ENCODE measurements around the gene COL5A2. TPM values are rescaled to one million over a fixed set of nuclear protein-coding genes. Genes with fewer than 3 reads are reported as not detected.

The COL5A2 gene
- total RNA-seq, 1 donor from 2014 or later, result 0.13 TPM

- no peak overlapping the region for H3K27ac Mint-ChIP-seq
- DNase-seq (no peak), ATAC-seq (ENCODE audit: low read depth) (no peak)
- no peaks in the 10 kb centered on the region for H3K9me3 Mint-ChIP-seq
- H3K4me3 Mint-ChIP-seq, result no peak overlapping the region
- intact Hi-C loops (cut with micrococcal nuclease), result no loop called here
- no peaks in the 10 kb centered on the region for H3K4me1 Mint-ChIP-seq
- CTCF ChIA-PET, result no interaction called here
- H3K36me3 Mint-ChIP-seq (ENCODE audit: low read depth), result no peaks in the 10 kb centered on the region
- TF ChIP-seq CTCF (IDR thresholded peaks at IDR 0.05), result no peak
- POLR2A ChIA-PET, result no interaction called here
- no peaks in the 10 kb centered on the region for H3K27me3 Mint-ChIP-seq
Observed at GRCh38 chr2:189134485-189134884, 45.1 kb downstream of the COL5A2 start.

GRCh38 chr2:189131991-189132390, 47.6 kb downstream of the COL5A2 start:
- no peaks in the 10 kb centered on the region for H3K4me1 Mint-ChIP-seq
- no peaks in the 10 kb centered on the region for H3K27me3 Mint-ChIP-seq
- ChIA-PET CTCF (no interaction called here), POLR2A (no interaction called here)
- H3K36me3 Mint-ChIP-seq (ENCODE audit: low read depth), result no peaks in the 10 kb centered on the region
- H3K27ac Mint-ChIP-seq, result no peak overlapping the region
- intact Hi-C loops (cut with micrococcal nuclease), result no loop called here
- ATAC-seq (ENCODE audit: low read depth) (no peak), DNase-seq (no peak)
- no peak for TF ChIP-seq CTCF (IDR thresholded peaks at IDR 0.05)
- no peaks in the 10 kb centered on the region for H3K9me3 Mint-ChIP-seq
- no peak overlapping the region for H3K4me3 Mint-ChIP-seq

GRCh38 chr2:189129971-189130370, 49.6 kb downstream of the COL5A2 start:
- Mint-ChIP-seq H3K4me1 (no peaks in the 10 kb centered on the region), H3K27ac (no peak overlapping the region), H3K27me3 (no peaks in the 10 kb centered on the region), H3K4me3 (no peak overlapping the region), H3K36me3 (ENCODE audit: low read depth) (no peaks in the 10 kb centered on the region), H3K9me3 (no peaks in the 10 kb centered on the region)
- no peak for TF ChIP-seq CTCF (IDR thresholded peaks at IDR 0.05)
- no peak for DNase-seq
- ChIA-PET POLR2A (no interaction called here), CTCF (no interaction called here)
- ATAC-seq (ENCODE audit: low read depth), result no peak
- intact Hi-C loops (cut with micrococcal nuclease), result no loop called here

- ATAC-seq (ENCODE audit: low read depth), result no peak
- H3K9me3 Mint-ChIP-seq, result no peaks in the 10 kb centered on the region
- no peaks in the 10 kb centered on the region for H3K27me3 Mint-ChIP-seq
- intact Hi-C loops (cut with micrococcal nuclease), result no loop called here
- TF ChIP-seq CTCF (IDR thresholded peaks at IDR 0.05), result no peak
- POLR2A ChIA-PET, result no interaction called here
- no peak for DNase-seq
- CTCF ChIA-PET, result no interaction called here
- H3K27ac Mint-ChIP-seq, result no peak overlapping the region
- no peaks in the 10 kb centered on the region for H3K36me3 Mint-ChIP-seq (ENCODE audit: low read depth)
- no peaks in the 10 kb centered on the region for H3K4me1 Mint-ChIP-seq
- no peak overlapping the region for H3K4me3 Mint-ChIP-seq
Observed at GRCh38 chr2:189128970-189129369, 50.6 kb downstream of the COL5A2 start.

GRCh38 chr2:189127756-189128155, 51.8 kb downstream of the COL5A2 start:
- DNase-seq (no peak), ATAC-seq (ENCODE audit: low read depth) (no peak)
- Mint-ChIP-seq H3K4me3 (no peak overlapping the region), H3K27me3 (no peaks in the 10 kb centered on the region), H3K27ac (no peak overlapping the region), H3K4me1 (no peaks in the 10 kb centered on the region), H3K36me3 (ENCODE audit: low read depth) (no peaks in the 10 kb centered on the region), H3K9me3 (no peaks in the 10 kb centered on the region)
- ChIA-PET POLR2A (no interaction called here), CTCF (no interaction called here)
- intact Hi-C loops (cut with micrococcal nuclease), result no loop called here
- TF ChIP-seq CTCF (IDR thresholded peaks at IDR 0.05), result no peak

All from activated B cell treated with CpG ODN at 0.5 μM for 24 hours (primary cell).